ENCODE results near the gene LIFR. TPM values are rescaled to one million over a fixed set of nuclear protein-coding genes. Genes with fewer than 3 reads are reported as not detected.

The LIFR gene
- total RNA-seq, 2 donors from 2014 or later: 68.5 to 120 TPM

- TF ChIP-seq CTCF (IDR thresholded peaks at IDR 0.05): no peak
- no peak for TF ChIP-seq POLR2AphosphoS5 (IDR thresholded peaks at IDR 0.05)
- TF ChIP-seq POLR2A (IDR thresholded peaks at IDR 0.05): no peak
- WGBS: 59% methylated on average over 2 of the region's 2 CpGs
- Histone ChIP-seq H3K27me3 (replicated peaks; ENCODE audit: insufficient read depth) (no peaks in the 10 kb centered on the region), H3K4me1 (replicated peaks) (no peaks in the 10 kb centered on the region), H3K9me3 (no peaks in the 10 kb centered on the region), H3K4me3 (no peak overlapping the region), H3K36me3 (no peaks in the 10 kb centered on the region), H3K27ac (no peak overlapping the region)
- intact Hi-C loops (cut with DNase I): no loop called here
- no peak for DNase-seq (ENCODE audit: low spot score)
Measured at GRCh38 chr5:38538161-38538560, 18.3 kb downstream of the LIFR start.

GRCh38 chr5:38537505-38537904 lies 18.9 kb downstream of the LIFR start:
- 57% methylated on average over 4 of the region's 4 CpGs for WGBS
- TF ChIP-seq POLR2A (IDR thresholded peaks at IDR 0.05) (no peak), CTCF (IDR thresholded peaks at IDR 0.05) (no peak), POLR2AphosphoS5 (IDR thresholded peaks at IDR 0.05) (no peak)
- Histone ChIP-seq H3K36me3 (no peaks in the 10 kb centered on the region), H3K9me3 (no peaks in the 10 kb centered on the region), H3K27me3 (replicated peaks; ENCODE audit: insufficient read depth) (no peaks in the 10 kb centered on the region), H3K4me3 (no peak overlapping the region), H3K4me1 (replicated peaks) (no peaks in the 10 kb centered on the region), H3K27ac (no peak overlapping the region)
- intact Hi-C loops (cut with DNase I): no loop called here
- no peak for DNase-seq (ENCODE audit: low spot score)

- H3K4me3 ChIP-seq: no peak overlapping the region
- WGBS: 73% methylated on average over 3 of the region's 3 CpGs
- DNase-seq (ENCODE audit: low spot score): no peak
- intact Hi-C loops (cut with DNase I): no loop called here
- H3K36me3 ChIP-seq: no peaks in the 10 kb centered on the region
- TF ChIP-seq POLR2A (IDR thresholded peaks at IDR 0.05) (no peak), CTCF (IDR thresholded peaks at IDR 0.05) (no peak), POLR2AphosphoS5 (IDR thresholded peaks at IDR 0.05) (no peak)
- no peaks in the 10 kb centered on the region for H3K27me3 ChIP-seq (replicated peaks; ENCODE audit: insufficient read depth)
- no peaks in the 10 kb centered on the region for H3K9me3 ChIP-seq
- H3K4me1 ChIP-seq (replicated peaks): no peaks in the 10 kb centered on the region
- no peak overlapping the region for H3K27ac ChIP-seq
Measured at GRCh38 chr5:38536968-38537367, 19.5 kb downstream of the LIFR start.

DNA sequence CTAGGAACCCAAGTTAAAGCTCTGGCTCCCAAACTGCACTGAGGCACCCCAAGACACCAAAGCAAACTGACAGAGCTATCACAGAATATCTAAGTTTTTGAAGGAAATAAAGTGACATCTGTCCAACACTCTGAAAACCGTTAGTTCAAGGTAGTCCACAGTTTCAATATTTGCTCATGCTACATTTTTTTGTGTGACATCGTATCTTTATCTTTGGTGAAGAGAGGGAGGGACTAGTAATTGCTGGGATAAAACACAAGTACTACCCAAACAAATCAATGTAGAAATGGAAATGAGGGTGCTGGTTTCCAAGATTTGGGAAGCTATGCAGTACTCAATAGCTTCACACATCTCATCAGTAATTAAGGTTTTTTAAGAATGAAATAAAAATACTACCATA lies 20.6 kb downstream of the LIFR start:
- no peaks in the 10 kb centered on the region for H3K36me3 ChIP-seq
- H3K4me1 ChIP-seq (replicated peaks): no peaks in the 10 kb centered on the region
- H3K4me3 ChIP-seq: no peak overlapping the region
- DNase-seq (ENCODE audit: low spot score): no peak
- H3K27ac ChIP-seq: no peak overlapping the region
- TF ChIP-seq CTCF (IDR thresholded peaks at IDR 0.05) (no peak), POLR2AphosphoS5 (IDR thresholded peaks at IDR 0.05) (no peak), POLR2A (IDR thresholded peaks at IDR 0.05) (no peak)
- H3K9me3 ChIP-seq: no peaks in the 10 kb centered on the region
- intact Hi-C loops (cut with DNase I): no loop called here
- H3K27me3 ChIP-seq (replicated peaks; ENCODE audit: insufficient read depth): no peaks in the 10 kb centered on the region
- WGBS: 49% methylated on average over 2 of the region's 2 CpGs

DNA sequence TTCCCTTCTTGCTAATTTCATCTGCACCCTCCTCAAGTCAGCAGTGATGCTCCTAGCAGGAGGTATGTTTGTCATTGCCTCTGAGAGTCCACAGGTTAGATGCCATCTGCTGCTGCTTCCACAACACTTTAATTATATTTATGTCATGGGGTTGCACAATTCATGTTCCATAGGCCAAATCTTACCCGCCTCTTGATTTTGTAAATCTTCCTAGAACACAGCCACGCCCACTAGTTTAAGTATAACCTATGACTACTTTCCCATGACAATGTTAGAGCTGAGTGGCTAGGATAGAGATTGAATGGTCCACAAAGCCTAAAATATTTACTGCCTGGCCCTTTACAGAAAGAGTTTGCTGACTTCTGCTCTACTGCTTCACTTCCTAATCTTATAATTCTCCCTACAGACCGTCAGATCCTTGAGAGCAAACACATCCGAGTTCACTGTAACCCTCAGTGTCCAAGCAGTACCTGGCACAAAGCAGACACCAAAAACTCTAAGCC lies 21.1 kb downstream of the LIFR start:
- H3K4me3 ChIP-seq: no peak overlapping the region
- H3K27ac ChIP-seq: no peak overlapping the region
- DNase-seq (ENCODE audit: low spot score): no peak
- H3K4me1 ChIP-seq (replicated peaks): no peaks in the 10 kb centered on the region
- intact Hi-C loops (cut with DNase I): no loop called here
- no peaks in the 10 kb centered on the region for H3K27me3 ChIP-seq (replicated peaks; ENCODE audit: insufficient read depth)
- 63% methylated on average over 4 of the region's 4 CpGs for WGBS
- TF ChIP-seq POLR2AphosphoS5 (IDR thresholded peaks at IDR 0.05): no peak
- TF ChIP-seq POLR2A (IDR thresholded peaks at IDR 0.05): no peak
- TF ChIP-seq CTCF (IDR thresholded peaks at IDR 0.05): no peak
- no peaks in the 10 kb centered on the region for H3K9me3 ChIP-seq
- H3K36me3 ChIP-seq: no peaks in the 10 kb centered on the region

Measured in prostate gland (tissue), 2 donors.